Activated CD4-positive, CD25-positive, alpha-beta regulatory T cell (primary cell): Measurements from ENCODE around the gene TGFBR2.

Source experiments
- DNase-seq, 4 experiments: peaks; one replicate each; lab custom pipeline; 2025; lab: John Stamatoyannopoulos, UW

TGFBR2 gene

GRCh38 chr3:30693470-30694120 lies 87.2 kb downstream of the TGFBR2 start:
- DNase-seq, result peak in 3 of 4 experiments; percentile 4

GRCh38 chr3:30694148-30694547 lies 87.7 kb downstream of the TGFBR2 start:
- DNase-seq, result no peak

GRCh38 chr3:30694668-30695067 lies 88.3 kb downstream of the TGFBR2 start:
- no peak for DNase-seq

GRCh38 chr3:30695302-30696061 lies 89.1 kb downstream of the TGFBR2 start:
- DNase-seq, result no peak

- DNase-seq, result no peak
Measured at GRCh38 chr3:30696403-30696819, 90.0 kb downstream of the TGFBR2 start.

GRCh38 chr3:30696896-30697295 lies 90.5 kb downstream of the TGFBR2 start:
- DNase-seq, result no peak

GRCh38 chr3:30698549-30698948 lies 92.1 kb downstream of the TGFBR2 start:
- no peak for DNase-seq

- no peak for DNase-seq
Measured at GRCh38 chr3:30699927-30700326, 93.5 kb downstream of the TGFBR2 start.

GRCh38 chr3:30700702-30701321 lies 94.4 kb downstream of the TGFBR2 start:
- no peak for DNase-seq

GRCh38 chr3:30702038-30702827 lies 95.8 kb downstream of the TGFBR2 start:
- DNase-seq, result no peak

- no peak for DNase-seq
Measured at GRCh38 chr3:30702828-30703397, 96.5 kb downstream of the TGFBR2 start.

GRCh38 chr3:30704931-30705890 lies 98.8 kb downstream of the TGFBR2 start:
- DNase-seq, result no peak

GRCh38 chr3:30707825-30708224 lies 101.4 kb downstream of the TGFBR2 start:
- DNase-seq, result no peak

GRCh38 chr3:30708472-30708871 lies 102.1 kb downstream of the TGFBR2 start:
- no peak for DNase-seq

- DNase-seq, result no peak
Measured at GRCh38 chr3:30710017-30710416, 103.6 kb downstream of the TGFBR2 start.

- DNase-seq, result no peak
Measured at GRCh38 chr3:30711151-30711550, 104.8 kb downstream of the TGFBR2 start.

- no peak for DNase-seq
Measured at GRCh38 chr3:30711867-30712266, 105.5 kb downstream of the TGFBR2 start.

GRCh38 chr3:30712991-30713390 lies 106.6 kb downstream of the TGFBR2 start:
- DNase-seq, result no peak

GRCh38 chr3:30713885-30714503 lies 107.6 kb downstream of the TGFBR2 start:
- DNase-seq, result no peak

- no peak for DNase-seq
Measured at GRCh38 chr3:30719536-30719935, 113.1 kb downstream of the TGFBR2 start.
